HS-27A (cell line): Measurements from ENCODE around the gene CLASP1.
"Not testable (repeated sequence)": the region's sequence is repeated elsewhere in the genome, so short reads cannot be mapped to it uniquely, and the experiment has no call there.

Experiments used
- DNase-seq: peaks from one replicate; pipeline ENCODE4 v3.0.0-alpha.2; 2012; ENCODE audit warnings: low read depth, missing footprints

Gene CLASP1

GRCh38 chr2:121577381-121577780 is 71.9 kb downstream of the CLASP1 start:
- no peak for DNase-seq

GRCh38 chr2:121576263-121576662 is 73.0 kb downstream of the CLASP1 start:
- no peak for DNase-seq

- no peak for DNase-seq
Observed at GRCh38 chr2:121575800-121576199, 73.5 kb downstream of the CLASP1 start.

DNA sequence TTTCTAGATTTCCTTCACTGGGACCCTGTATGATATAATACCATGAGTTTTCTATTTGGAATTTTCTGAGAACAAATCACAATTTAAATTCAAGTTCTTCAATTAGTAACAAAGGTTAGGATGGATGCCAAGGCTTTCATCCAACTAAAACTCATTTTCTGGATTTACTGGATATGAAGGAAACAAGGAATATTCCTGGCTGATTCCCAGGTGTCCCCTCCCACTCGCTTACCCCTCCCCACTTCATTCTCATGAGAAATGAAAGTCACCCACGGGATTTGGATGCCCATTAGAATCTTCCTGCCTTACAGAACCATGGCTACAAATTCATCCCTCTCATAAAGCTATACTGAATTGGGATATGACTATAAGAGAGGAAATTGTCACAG is 78.6 kb downstream of the CLASP1 start:
- DNase-seq = no peak

GRCh38 chr2:121570036-121570666 is 79.1 kb downstream of the CLASP1 start:
- DNase-seq = no peak

DNA sequence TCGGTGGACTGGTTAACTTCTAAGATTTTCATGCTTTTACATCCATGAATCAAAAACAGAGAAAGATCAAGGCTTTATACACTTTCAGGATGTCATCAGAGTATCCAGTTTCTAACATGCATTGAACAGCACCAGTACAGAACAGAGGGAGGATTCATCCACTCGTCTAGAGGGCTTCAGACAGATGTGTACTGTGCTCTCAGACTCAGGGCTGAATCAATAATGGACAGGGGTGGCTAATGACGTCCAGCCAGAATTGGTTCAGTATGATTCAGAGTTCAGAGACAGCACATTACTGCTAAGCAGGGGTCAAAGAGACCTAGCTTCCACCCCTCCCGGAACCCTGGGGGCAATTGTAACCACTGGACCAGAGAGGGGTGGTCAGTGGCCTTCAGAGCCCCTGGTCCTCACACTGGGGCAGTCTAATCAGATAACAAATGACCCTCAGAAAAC is 81.3 kb downstream of the CLASP1 start:
- no peak for DNase-seq

- no peak for DNase-seq
Observed at GRCh38 chr2:121567452-121567851, 81.8 kb downstream of the CLASP1 start.

DNA sequence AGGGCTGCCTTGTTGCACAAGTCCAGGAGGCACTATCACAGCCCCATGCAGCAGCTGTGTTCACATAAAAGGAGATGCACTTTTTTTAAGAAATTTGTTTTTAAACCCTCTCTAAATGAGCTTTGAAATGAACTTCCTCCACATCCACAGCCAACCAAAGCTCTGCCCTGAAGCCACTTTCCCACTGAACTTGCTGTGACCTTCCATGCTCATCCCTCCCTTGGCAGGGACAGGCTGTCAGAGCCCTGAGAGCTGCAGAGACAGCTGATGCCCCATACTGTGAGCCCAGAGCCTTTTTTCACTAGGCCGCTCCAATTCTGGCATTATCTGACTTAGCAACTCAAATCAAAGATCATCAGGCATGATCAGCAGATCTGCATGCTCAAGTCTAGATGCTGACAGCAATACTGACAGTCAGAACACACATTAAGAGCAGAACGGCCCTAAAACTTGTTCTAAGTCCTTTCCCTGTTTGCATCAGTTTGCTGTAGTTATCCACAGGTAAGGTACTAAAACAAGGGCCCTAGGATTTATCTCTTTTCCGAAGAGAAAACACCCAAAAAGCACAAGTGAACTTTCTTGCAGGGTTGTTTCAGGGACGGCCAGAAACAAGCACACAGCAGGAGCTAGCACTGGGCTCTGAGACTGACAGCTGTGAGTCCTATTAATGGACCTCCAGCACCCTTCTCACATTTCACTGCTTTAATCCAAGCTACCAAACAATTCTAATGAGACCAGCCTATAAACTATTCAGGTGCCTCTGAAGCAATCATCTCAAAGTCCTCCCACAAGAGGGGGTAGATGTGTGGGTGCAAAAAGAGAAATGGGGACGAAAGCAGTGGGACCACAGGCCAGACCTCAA is 83.6 kb downstream of the CLASP1 start:
- DNase-seq = no peak

GRCh38 chr2:121564905-121565304 is 84.4 kb downstream of the CLASP1 start:
- DNase-seq = no peak

DNA sequence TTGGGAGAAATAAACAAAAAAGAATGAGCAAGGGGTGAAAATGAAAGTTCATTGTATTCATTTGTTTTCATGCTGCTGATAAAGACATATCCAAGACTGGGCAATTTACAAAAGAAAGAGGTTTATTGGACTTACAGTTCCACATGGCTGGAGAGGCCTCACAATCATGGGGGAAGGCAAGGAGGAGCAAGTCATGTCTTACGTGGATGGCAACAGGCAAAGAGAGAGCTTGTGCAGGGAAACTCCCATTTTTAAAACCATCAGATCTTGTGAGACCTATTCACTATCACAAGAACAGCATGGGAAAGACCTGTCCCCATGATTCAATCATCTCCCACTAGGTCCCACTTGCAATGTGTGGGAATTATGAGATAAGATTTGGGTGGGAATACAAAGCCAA is 85.5 kb downstream of the CLASP1 start:
- DNase-seq = not testable (repeated sequence)

GRCh38 chr2:121562269-121563176 is 86.7 kb downstream of the CLASP1 start:
- DNase-seq = no peak

DNA sequence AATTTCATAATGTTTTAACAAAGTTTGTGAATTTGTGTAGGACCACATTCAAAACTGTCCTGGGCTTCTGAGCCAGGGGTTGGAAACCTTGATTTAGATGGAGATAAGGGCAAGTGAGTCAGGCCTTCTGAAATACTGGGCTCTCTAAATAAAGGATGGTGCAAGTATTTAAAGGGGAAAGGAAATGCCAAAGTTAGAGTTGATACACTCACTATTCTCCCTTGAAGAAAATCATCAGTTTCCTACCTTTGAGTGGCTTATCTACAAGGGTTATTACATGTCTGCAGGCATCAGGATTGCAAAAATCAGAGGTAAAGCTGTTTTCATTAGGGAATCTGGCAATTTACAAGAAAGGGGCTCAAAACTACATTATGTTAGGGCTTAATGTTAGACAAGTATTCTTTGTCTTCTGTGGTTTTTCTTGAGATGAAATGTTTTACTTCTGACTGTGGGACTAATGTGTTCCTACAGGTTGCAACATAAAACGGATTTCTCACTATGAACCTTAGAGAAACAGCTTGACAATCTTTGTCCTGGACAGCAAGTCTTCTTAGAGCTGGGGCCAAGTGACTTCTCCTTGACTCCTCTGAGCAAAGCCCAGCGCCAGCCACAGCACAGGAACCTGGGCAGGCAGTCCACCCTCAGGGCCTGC is 87.5 kb downstream of the CLASP1 start:
- DNase-seq = peak; percentile 23

GRCh38 chr2:121558329-121558728 is 90.9 kb downstream of the CLASP1 start:
- DNase-seq = no peak

GRCh38 chr2:121555008-121555407 is 94.3 kb downstream of the CLASP1 start:
- no peak for DNase-seq

- DNase-seq = not testable (repeated sequence)
Observed at GRCh38 chr2:121552477-121553180, 96.6 kb downstream of the CLASP1 start.

- no peak for DNase-seq
Observed at GRCh38 chr2:121550669-121551068, 98.6 kb downstream of the CLASP1 start.

DNA sequence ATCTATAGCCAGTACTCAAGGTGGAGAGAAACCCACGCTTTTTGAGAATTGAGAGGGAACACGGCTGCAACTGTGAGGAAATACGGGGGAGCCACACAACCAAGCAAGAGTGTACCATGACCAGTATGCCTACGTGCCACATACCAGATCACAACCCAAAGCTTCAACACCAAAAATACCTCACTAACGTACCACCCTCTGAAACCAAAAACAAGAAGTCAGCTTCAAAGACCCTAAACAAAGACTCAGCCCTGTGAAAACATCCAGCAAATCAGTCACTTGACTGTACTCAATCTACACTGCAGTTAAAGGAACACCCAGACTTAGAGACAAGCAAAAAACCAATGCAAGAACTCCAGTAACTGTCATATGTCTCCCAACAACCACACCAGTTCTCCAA is 101.6 kb downstream of the CLASP1 start:
- DNase-seq = no peak

- DNase-seq = no peak
Observed at GRCh38 chr2:121545913-121546312, 103.3 kb downstream of the CLASP1 start.

DNA sequence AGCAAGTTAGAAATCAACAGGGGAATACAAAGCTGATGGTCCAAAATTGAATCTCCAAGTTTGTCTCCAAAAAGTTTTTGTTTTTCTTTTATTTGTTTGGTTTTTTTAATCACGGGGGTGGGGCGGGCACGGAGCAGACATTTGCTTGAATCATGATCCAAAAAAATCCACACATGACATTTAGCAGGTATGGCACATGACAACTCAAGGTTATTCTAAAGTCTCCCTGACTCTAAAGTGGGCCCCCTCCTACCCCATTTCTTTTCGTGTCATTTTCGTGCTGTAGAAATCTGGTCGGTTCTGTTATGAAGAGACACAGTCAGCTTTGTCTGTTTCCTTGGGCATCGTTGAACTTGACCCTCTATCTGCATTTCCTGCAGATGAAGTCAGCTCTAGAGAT is 104.0 kb downstream of the CLASP1 start:
- no peak for DNase-seq

GRCh38 chr2:121541495-121541894 is 107.8 kb downstream of the CLASP1 start:
- DNase-seq = no peak

- DNase-seq = no peak
Observed at GRCh38 chr2:121539750-121540469, 109.4 kb downstream of the CLASP1 start.
